NCI-H1092 (cell line): Measurements from ENCODE around the gene HMGA1.
"Not testable (repeated sequence)": the region's sequence is repeated elsewhere in the genome, so short reads cannot be mapped to it uniquely, and the experiment has no call there.

Experiments used
- DNase-seq: peaks from one replicate; lab custom pipeline; 2025; lab: John Stamatoyannopoulos, UW

HMGA1 gene

GRCh38 chr6:34260576-34261267 lies 24.0 kb downstream of the HMGA1 start:
- DNase-seq = no peak

- DNase-seq = not testable (repeated sequence)
Measured at GRCh38 chr6:34263484-34263883, 26.8 kb downstream of the HMGA1 start.

GRCh38 chr6:34267746-34268145 lies 31.1 kb downstream of the HMGA1 start:
- DNase-seq = no peak

GRCh38 chr6:34269132-34269531 lies 32.5 kb downstream of the HMGA1 start:
- DNase-seq = not testable (repeated sequence)

GRCh38 chr6:34269658-34270341 lies 33.1 kb downstream of the HMGA1 start:
- DNase-seq = not testable (repeated sequence)

- DNase-seq = no peak
Measured at GRCh38 chr6:34272013-34272926, 35.6 kb downstream of the HMGA1 start.

- DNase-seq = no peak
Measured at GRCh38 chr6:34273242-34273805, 36.7 kb downstream of the HMGA1 start.

GRCh38 chr6:34274129-34274528 lies 37.5 kb downstream of the HMGA1 start:
- DNase-seq = no peak

- DNase-seq = no peak
Measured at GRCh38 chr6:34275128-34275804, 38.6 kb downstream of the HMGA1 start.

- DNase-seq = no peak
Measured at GRCh38 chr6:34276191-34276590, 39.5 kb downstream of the HMGA1 start.

GRCh38 chr6:34276881-34277762 lies 40.4 kb downstream of the HMGA1 start:
- DNase-seq = no peak

GRCh38 chr6:34277763-34278112 lies 41.1 kb downstream of the HMGA1 start:
- no peak for DNase-seq

GRCh38 chr6:34278833-34279232 lies 42.2 kb downstream of the HMGA1 start:
- DNase-seq = no peak

GRCh38 chr6:34280216-34280615 lies 43.5 kb downstream of the HMGA1 start:
- no peak for DNase-seq

- no peak for DNase-seq
Measured at GRCh38 chr6:34281702-34282334, 45.1 kb downstream of the HMGA1 start.

- no peak for DNase-seq
Measured at GRCh38 chr6:34284563-34285447, 48.1 kb downstream of the HMGA1 start.

GRCh38 chr6:34285448-34286164 lies 48.9 kb downstream of the HMGA1 start:
- no peak for DNase-seq

- DNase-seq = no peak
Measured at GRCh38 chr6:34288581-34288980, 51.9 kb downstream of the HMGA1 start.

GRCh38 chr6:34289137-34289536 lies 52.5 kb downstream of the HMGA1 start:
- DNase-seq = no peak
